ENCODE measurements around the gene HMGCS1.

DNA sequence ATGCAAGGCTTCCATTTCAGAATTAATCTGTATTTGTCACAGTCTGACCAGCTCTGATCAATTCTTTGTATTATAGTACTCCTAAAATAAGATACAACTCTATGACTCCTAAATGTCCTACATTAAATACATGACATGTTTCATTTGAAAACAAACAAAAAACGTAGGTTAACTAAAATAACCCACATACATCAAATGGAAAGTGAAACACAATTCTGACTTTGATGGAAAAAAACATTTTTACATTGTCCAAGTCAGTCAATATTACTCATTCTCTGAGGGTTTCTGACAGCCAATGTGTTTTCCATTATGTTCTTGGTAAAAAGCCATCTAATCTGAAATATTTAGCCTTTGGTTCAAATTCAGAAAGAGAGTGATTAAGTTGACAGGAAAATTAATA, 8.7 kb downstream of the HMGCS1 start:
- TF ChIP-seq, protein P1, sequence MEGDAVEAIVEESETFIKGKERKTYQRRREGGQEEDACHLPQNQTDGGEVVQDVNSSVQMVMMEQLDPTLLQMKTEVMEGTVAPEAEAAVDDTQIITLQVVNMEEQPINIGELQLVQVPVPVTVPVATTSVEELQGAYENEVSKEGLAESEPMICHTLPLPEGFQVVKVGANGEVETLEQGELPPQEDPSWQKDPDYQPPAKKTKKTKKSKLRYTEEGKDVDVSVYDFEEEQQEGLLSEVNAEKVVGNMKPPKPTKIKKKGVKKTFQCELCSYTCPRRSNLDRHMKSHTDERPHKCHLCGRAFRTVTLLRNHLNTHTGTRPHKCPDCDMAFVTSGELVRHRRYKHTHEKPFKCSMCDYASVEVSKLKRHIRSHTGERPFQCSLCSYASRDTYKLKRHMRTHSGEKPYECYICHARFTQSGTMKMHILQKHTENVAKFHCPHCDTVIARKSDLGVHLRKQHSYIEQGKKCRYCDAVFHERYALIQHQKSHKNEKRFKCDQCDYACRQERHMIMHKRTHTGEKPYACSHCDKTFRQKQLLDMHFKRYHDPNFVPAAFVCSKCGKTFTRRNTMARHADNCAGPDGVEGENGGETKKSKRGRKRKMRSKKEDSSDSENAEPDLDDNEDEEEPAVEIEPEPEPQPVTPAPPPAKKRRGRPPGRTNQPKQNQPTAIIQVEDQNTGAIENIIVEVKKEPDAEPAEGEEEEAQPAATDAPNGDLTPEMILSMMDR (IDR thresholded peaks at IDR 0.05 in 4 of 5, conservative IDR thresholded peaks at IDR 0.05 in 1 of 5): no peak
- TF ChIP-seq POLR2A (IDR thresholded peaks at IDR 0.05): no peak

Data from gastrocnemius medialis (tissue), 4 donors.